DND-41 (cell line): ENCODE data around the gene PPP2R2D.
"Not testable (repeated sequence)": the region's sequence is repeated elsewhere in the genome, so short reads cannot be mapped to it uniquely, and the experiment has no call there.

ENCODE experiments used
- ATAC-seq: fragments of 200-7000 bp; cut with Tn5 transposase; 3 replicates; pipeline ENCODE4 v1.9.1; 2021; ENCODE audit warnings: low read depth; ENCODE audit not compliant: insufficient read depth
- DNase-seq: peaks from one replicate; pipeline ENCODE4 v3.0.0-alpha.2; 2020
- H2AFZ ChIP-seq: 2 replicates; pipeline ENCODE4 v1.6.0; 2012; ENCODE audit warnings: low read depth, low read length
- H3K27ac ChIP-seq: 2 replicates; pipeline ENCODE4 v1.5.1; 2012; ENCODE audit warnings: low read length, inconsistent platforms
- H3K27me3 ChIP-seq: fragments of 200-600 bp; sonication (generic); 2 replicates; pipeline ENCODE4 v1.6.0; 2012; ENCODE audit warnings: low read length, mild to moderate bottlenecking, inconsistent platforms; ENCODE audit not compliant: insufficient read depth, poor library complexity
- H3K36me3 ChIP-seq: 2 replicates; pipeline ENCODE4 v1.5.1; 2012; ENCODE audit warnings: low read length, inconsistent platforms; ENCODE audit not compliant: insufficient read depth
- H3K4me1 ChIP-seq: 2 replicates; pipeline ENCODE4 v1.5.1; 2012; ENCODE audit warnings: mild to moderate bottlenecking, low read length; ENCODE audit not compliant: insufficient read depth
- H3K4me2 ChIP-seq: 2 replicates; pipeline ENCODE4 v1.6.0; 2012; ENCODE audit warnings: mild to moderate bottlenecking, moderate library complexity, low read length, inconsistent platforms; ENCODE audit not compliant: insufficient read depth
- H3K4me3 ChIP-seq, 2 experiments: fragments of 200-600 bp in 1 of 2; shearing (Covaris generic) in 1 of 2; 2 replicates each; pipeline ENCODE4 v1.5.1; 2012 to 2016; ENCODE audit warnings: inconsistent platforms in 2 of 2, low read length in 2 of 2, mild to moderate bottlenecking in 2 of 2, low read depth in 1 of 2, moderate library complexity in 1 of 2
- H3K79me2 ChIP-seq: 2 replicates; pipeline ENCODE4 v1.6.0; 2012; ENCODE audit warnings: low read length, inconsistent platforms; ENCODE audit not compliant: insufficient read depth
- H3K9ac ChIP-seq: 2 replicates; pipeline ENCODE4 v1.6.0; 2012; ENCODE audit warnings: low read depth, mild to moderate bottlenecking, inconsistent platforms, low read length, moderate library complexity
- H3K9me3 ChIP-seq: 2 replicates; pipeline ENCODE4 v1.5.1; 2012; ENCODE audit warnings: low read length, moderate library complexity, mild to moderate bottlenecking, inconsistent platforms; ENCODE audit not compliant: insufficient read depth, severe bottlenecking
- H4K20me1 ChIP-seq: 2 replicates; pipeline ENCODE4 v1.6.0; 2012; ENCODE audit warnings: low read length; ENCODE audit not compliant: insufficient read depth
- CTCF ChIP-seq: IDR thresholded peaks from 2 replicates; pipeline ENCODE4 v1.5.1; 2012; ENCODE audit warnings: borderline replicate concordance, low read length, moderate library complexity, mild to moderate bottlenecking; ENCODE audit not compliant: poor library complexity, severe bottlenecking; ENCODE audit errors: extremely low read depth
- EZH2 ChIP-seq: IDR thresholded peaks from 3 replicates; pipeline ENCODE4 v1.6.1; 2012; ENCODE audit warnings: borderline replicate concordance, low read depth, mild to moderate bottlenecking, moderate library complexity, low read length, inconsistent platforms; ENCODE audit not compliant: severe bottlenecking

Gene PPP2R2D

DNA sequence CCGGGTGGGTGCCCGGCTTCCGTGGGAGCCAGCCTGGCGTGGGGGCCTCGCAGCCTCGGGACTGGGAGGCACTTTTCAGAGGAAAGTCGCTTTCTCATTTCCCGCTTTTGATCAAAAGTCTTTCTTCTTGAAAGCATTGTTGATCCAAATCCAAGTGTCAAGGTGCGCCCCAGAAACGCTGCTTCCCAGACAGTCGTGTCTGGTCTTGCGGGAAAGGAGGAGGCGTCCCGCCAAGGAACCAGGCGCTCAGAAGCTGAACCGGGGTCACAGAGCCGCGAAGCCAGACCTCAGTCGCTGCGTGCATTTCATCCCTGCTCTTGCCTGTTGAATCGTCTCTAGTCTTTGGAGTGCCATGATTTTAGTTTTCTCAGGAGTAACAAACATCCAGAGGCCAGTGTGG is 82.0 kb downstream of the PPP2R2D start:
- Histone ChIP-seq H3K36me3 (no peaks in the 10 kb centered on the region), H2AFZ (no peak overlapping the region), H3K9ac (no peak overlapping the region), H3K4me1 (no peaks in the 10 kb centered on the region), H3K9me3 (no peaks in the 10 kb centered on the region), H3K4me2 (no peak overlapping the region), H3K79me2 (no peaks in the 10 kb centered on the region), H4K20me1 (no peaks in the 10 kb centered on the region), H3K27me3 (no peaks in the 10 kb centered on the region), H3K27ac (no peak overlapping the region), H3K4me3 (no peak overlapping the region)
- TF ChIP-seq CTCF (no peak), EZH2 (no peak)
- no peak for ATAC-seq
- no peak for DNase-seq

DNA sequence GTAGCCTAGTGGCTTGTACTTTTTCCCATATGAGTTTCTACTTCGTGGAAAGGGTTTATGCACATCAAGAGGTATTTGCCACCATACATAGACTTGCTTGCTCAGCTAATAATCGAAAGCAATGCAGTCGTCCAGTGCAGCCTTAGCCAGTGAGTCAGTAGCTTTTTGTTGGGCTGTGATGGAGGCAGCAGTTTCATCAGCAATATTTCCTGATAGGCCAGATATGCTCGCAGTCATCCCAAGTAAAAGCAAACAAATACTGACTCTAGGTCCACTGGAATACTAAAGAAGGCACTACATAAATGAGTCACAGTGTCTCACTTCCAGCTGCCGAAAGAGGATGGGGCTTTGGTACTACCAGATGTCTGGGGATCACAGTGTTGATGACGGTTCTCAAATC is 83.0 kb downstream of the PPP2R2D start:
- ATAC-seq (no peak), DNase-seq (no peak)
- no peaks in the 10 kb centered on the region for H4K20me1 ChIP-seq
- no peak overlapping the region for H3K4me2 ChIP-seq
- H3K9ac ChIP-seq, result no peak overlapping the region
- no peaks in the 10 kb centered on the region for H3K4me1 ChIP-seq
- no peaks in the 10 kb centered on the region for H3K36me3 ChIP-seq
- H2AFZ ChIP-seq, result no peak overlapping the region
- H3K79me2 ChIP-seq, result no peaks in the 10 kb centered on the region
- no peak overlapping the region for H3K4me3 ChIP-seq
- no peak overlapping the region for H3K27ac ChIP-seq
- H3K27me3 ChIP-seq, result no peaks in the 10 kb centered on the region
- no peak for TF ChIP-seq EZH2
- no peak for TF ChIP-seq CTCF
- H3K9me3 ChIP-seq, result no peaks in the 10 kb centered on the region

DNA sequence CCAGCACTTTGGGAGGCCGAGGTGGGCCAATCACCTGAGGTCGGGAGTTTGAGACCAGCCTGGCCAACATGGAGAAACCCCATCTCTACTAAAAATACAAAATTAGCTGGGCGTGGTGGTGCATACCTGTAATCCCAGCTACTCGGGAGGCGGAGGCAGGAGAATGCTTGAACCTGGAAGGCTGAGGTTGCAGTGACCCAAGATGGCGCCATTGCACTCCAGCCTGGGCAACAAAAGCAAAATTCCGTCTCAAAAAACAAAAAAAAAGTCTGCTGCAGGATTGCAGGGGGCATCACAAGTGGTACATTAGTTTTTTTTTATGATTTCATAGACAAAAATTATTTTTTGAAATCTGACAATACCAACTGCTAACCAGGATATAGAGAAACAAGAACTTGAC is 86.0 kb downstream of the PPP2R2D start:
- not testable (repeated sequence) for ATAC-seq, H3K79me2 ChIP-seq, DNase-seq, H2AFZ ChIP-seq, H3K9me3 ChIP-seq, H3K4me1 ChIP-seq, H4K20me1 ChIP-seq, H3K4me2 ChIP-seq, H3K27me3 ChIP-seq, H3K27ac ChIP-seq, H3K36me3 ChIP-seq, H3K4me3 ChIP-seq, H3K9ac ChIP-seq

DNA sequence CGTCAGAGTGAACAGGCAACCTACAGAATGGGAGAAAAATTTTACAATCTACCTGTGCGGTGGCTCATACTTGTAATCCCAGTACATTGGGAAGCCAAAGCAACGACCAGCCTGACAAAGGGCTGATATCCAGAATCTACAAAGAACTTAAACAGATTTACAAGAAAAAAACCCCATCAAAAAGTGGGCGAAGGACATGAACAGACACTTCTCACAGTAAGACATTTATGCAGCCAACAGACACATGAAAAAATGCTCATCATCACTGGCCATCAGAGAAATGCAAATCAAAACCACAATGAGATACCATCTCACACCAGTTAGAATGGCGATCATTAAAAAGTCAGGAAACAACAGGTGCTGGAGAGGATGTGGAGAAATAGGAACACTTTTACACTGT is 86.5 kb downstream of the PPP2R2D start:
- not testable (repeated sequence) for H3K9ac ChIP-seq, H3K79me2 ChIP-seq, H3K4me2 ChIP-seq, H3K27me3 ChIP-seq, DNase-seq, H3K27ac ChIP-seq, H3K4me1 ChIP-seq, H2AFZ ChIP-seq, H3K4me3 ChIP-seq, H3K36me3 ChIP-seq, H4K20me1 ChIP-seq, H3K9me3 ChIP-seq, ATAC-seq

GRCh38 chr10:131987786-131988185 is 87.0 kb downstream of the PPP2R2D start:
- H3K27ac ChIP-seq, DNase-seq, ATAC-seq: not testable (repeated sequence)

More at GRCh38 chr10:131987786-131988185, 87.0 kb downstream of the PPP2R2D start:
- H3K9me3 ChIP-seq, H3K4me3 ChIP-seq, H3K4me1 ChIP-seq, H3K9ac ChIP-seq, H4K20me1 ChIP-seq, H3K36me3 ChIP-seq, H3K4me2 ChIP-seq, H2AFZ ChIP-seq, H3K79me2 ChIP-seq, H3K27me3 ChIP-seq: not testable (repeated sequence)
